ENCODE results near the gene SLC9A7. TPM values are rescaled to one million over a fixed set of nuclear protein-coding genes. Genes with fewer than 3 reads are reported as not detected.
A peak's percentile ranks its signal among the peaks of the same experiment; 100 is the strongest.

The SLC9A7 gene
- total and polyA plus RNA-seq, 8 donors = 2.2 to 16.0 (median 6.3) TPM

DNA sequence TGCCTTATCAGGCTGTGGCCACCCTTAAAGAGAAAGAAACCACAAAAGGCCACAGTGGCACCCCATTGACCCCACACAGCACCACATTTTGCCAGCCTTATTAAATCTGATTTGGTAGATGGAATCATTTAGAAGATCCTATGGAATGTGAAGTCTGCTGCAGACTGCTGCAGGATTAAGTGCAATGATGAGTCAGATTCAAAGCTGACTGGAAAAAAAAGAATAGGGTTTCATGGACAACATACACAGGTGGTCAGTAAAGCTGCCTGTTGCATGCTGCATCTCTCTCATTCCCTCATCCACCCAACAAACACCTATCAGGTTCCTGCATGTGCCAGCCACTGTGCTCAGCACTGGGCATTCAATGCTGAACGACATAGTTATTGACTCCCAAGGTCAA lies 128.8 kb downstream of the SLC9A7 start:
- WGBS, 2 donors = 38 to 68% methylated on average over 1 of the region's 1 CpG
- intact Hi-C loops (cut with DNase I) = no loop called here
- Histone ChIP-seq H3K9me3 (no peaks in the 10 kb centered on the region), H3K27me3 (peaks cover 0 to 4% (median 0%) of the 10 kb centered on the region in 4 donors), H3K27ac (no peak overlapping the region), H3K4me1 (no peaks in the 10 kb centered on the region), H3K36me3 (no peaks in the 10 kb centered on the region), H3K4me3 (no peak overlapping the region)
- ATAC-seq (no peak), FAIRE-seq (no peak), DNase-seq (no peak)
- TF ChIP-seq, protein P1, sequence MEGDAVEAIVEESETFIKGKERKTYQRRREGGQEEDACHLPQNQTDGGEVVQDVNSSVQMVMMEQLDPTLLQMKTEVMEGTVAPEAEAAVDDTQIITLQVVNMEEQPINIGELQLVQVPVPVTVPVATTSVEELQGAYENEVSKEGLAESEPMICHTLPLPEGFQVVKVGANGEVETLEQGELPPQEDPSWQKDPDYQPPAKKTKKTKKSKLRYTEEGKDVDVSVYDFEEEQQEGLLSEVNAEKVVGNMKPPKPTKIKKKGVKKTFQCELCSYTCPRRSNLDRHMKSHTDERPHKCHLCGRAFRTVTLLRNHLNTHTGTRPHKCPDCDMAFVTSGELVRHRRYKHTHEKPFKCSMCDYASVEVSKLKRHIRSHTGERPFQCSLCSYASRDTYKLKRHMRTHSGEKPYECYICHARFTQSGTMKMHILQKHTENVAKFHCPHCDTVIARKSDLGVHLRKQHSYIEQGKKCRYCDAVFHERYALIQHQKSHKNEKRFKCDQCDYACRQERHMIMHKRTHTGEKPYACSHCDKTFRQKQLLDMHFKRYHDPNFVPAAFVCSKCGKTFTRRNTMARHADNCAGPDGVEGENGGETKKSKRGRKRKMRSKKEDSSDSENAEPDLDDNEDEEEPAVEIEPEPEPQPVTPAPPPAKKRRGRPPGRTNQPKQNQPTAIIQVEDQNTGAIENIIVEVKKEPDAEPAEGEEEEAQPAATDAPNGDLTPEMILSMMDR (IDR thresholded peaks at IDR 0.05) = no peak

DNA sequence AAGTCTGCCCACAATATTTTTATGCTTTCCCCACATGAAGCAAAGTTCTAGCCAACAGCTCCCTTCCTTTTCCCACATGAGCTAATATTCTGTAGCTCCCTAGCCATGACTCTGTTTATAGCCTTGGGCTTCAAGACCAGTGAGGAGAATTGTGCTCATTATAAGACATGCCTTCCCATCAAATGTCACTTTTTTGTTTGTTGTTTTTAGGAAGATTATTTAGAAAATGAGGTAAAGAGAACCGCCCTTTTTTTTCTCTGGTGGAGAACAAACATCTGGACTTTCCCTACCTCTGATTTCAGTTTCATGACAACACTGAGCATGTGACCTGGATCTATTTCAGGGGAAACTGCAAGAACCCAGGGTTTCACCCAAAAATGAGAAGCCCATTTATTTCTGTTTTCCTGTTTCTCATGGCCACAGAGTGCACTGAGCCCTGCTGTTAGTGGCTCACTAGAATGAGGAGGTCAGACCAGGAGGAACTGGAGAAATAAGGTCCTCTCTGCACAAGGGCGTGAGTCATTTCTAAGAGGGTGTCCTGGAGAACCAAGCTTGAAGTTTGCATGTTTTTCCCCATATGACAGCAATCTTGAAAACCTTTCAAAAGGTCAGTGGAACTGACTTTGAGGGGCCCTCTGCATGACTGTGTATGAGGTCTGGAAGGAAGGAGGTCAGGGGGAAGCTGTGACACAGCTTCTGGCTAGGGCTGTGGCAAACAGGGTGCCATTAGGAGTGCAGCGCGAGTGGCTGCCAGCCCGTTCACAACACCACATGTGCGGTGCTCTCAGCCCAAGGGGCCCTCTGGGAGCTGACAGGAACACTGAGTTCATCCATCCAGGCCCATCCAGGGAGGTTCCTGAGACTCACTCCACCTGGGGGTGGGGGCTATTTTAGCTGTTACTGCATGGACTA lies 130.2 kb downstream of the SLC9A7 start:
- Histone ChIP-seq H3K9me3 (no peaks in the 10 kb centered on the region), H3K36me3 (no peaks in the 10 kb centered on the region), H3K27me3 (no peaks in the 10 kb centered on the region), H3K4me3 (no peak overlapping the region), H3K4me1 (no peaks in the 10 kb centered on the region), H3K27ac (peak overlapping the region in 1 of 4 donors; percentile 46)
- intact Hi-C loops (cut with DNase I) = no loop called here
- DNase-seq = peak in 2 of 6 donors; percentile 2 to 12
- FAIRE-seq = no peak
- TF ChIP-seq, protein P1 (IDR thresholded peaks at IDR 0.05) = no peak
- WGBS, 2 donors = 64 to 87% methylated on average over 6 of the region's 6 CpGs
- peak in 3 of 4 donors; percentile 53 to 75 (median 65) for ATAC-seq

DNA sequence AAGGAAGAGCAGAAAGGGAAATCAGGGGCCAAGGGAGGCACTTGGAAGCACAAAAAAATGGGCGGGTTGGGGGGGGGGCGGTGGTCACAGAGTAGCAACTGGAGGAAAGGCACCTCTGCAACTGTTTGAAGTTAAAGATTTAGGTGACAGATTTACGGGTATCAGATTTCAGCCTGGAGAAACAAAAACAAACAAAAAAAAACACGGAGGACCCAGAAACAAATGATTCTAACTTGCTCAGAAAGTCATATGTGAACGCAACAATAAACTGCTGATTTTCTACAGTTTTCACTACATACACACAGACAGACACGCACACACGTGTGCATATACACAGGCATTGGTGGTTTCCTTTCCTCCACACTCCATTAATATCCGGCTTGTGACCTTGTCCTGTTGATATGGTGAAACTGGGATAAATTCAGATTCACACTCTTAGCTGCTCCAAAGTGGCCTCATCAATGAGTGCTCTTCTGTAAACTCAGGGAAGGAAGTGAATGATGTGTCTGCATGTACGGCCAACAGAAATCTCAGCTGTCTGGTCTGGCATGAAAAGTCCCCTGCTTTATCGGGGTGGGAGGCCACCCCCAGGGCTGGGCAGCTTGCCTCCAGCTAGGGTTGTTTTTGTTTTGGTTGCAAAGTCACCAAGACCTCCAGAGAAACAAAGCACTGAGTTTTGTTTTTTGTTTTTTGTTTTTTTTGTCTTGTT lies 131.1 kb downstream of the SLC9A7 start:
- ATAC-seq (peak in 1 of 4 donors; percentile 9), FAIRE-seq (no peak), DNase-seq (no peak)
- TF ChIP-seq, protein P1 (IDR thresholded peaks at IDR 0.05) = no peak
- intact Hi-C loops (cut with DNase I) = no loop called here
- no peaks in the 10 kb centered on the region for H3K27me3 ChIP-seq
- H3K4me3 ChIP-seq = no peak overlapping the region
- no peaks in the 10 kb centered on the region for H3K4me1 ChIP-seq
- WGBS, 2 donors = 53 to 66% methylated on average over 10 of the region's 10 CpGs
- no peaks in the 10 kb centered on the region for H3K9me3 ChIP-seq
- peak overlapping the region in 1 of 4 donors; percentile 20 for H3K27ac ChIP-seq
- H3K36me3 ChIP-seq = no peaks in the 10 kb centered on the region

DNA sequence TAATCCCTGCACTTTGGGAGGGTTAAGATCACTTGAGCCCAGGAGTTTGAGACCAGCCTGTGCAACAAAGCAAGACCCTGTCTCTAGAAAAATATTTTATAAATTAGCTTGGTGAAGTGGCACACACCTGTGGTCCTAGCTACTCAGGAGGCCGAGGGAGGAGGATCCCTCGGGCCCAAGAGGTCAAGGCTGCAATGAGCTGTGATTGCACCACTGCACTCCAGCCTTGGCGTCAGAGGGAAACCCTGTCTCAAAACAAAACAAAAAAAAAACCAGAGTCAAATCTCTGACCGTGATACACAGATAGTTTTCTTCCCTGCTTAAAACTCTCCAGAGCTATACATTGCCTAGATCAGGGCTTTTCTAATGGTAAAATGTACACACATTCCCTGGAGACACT lies 131.9 kb downstream of the SLC9A7 start:
- 68 to 92% methylated on average over 4 of the region's 4 CpGs for WGBS, 2 donors
- Histone ChIP-seq H3K27me3 (no peaks in the 10 kb centered on the region), H3K36me3 (no peaks in the 10 kb centered on the region), H3K27ac (no peak overlapping the region), H3K9me3 (no peaks in the 10 kb centered on the region), H3K4me1 (no peaks in the 10 kb centered on the region), H3K4me3 (no peak overlapping the region)
- TF ChIP-seq, protein P1 (IDR thresholded peaks at IDR 0.05) = no peak
- intact Hi-C loops (cut with DNase I) = no loop called here
- DNase-seq (no peak), FAIRE-seq (no peak), ATAC-seq (no peak)

All from pancreas (tissue), 10 donors.